CD4-positive, alpha-beta memory T cell (primary cell): Measurements from ENCODE around the gene GPR141. TPM values are rescaled to one million over a fixed set of nuclear protein-coding genes. Genes with fewer than 3 reads are reported as not detected.

ENCODE experiments used
- CTCF ChIA-PET: fragments of 350-600 bp; sonication (Branson Sonifier 250); formaldehyde crosslinking; loops from one replicate; lab custom pipeline; 2021; ENCODE audit warnings: inconsistent platforms; ENCODE audit not compliant: partially characterized antibody; lab: Charles Lee
- POLR2A ChIA-PET: fragments of 350-600 bp; sonication (Branson Sonifier 250); formaldehyde crosslinking; loops from one replicate; lab custom pipeline; 2021; ENCODE audit not compliant: partially characterized antibody; lab: Charles Lee
- DNase-seq, 5 donors: peaks; one replicate each; pipeline versions ENCODE4 v3.0.0 to v3.0.0-alpha.2; 2020 to 2022; ENCODE audit warnings: mixed read lengths in 1 of 5
- H3K27ac ChIP-seq: one replicate; pipeline ENCODE4 v1.7.0; 2013; ENCODE audit warnings: low read depth, low read length
- H3K27me3 ChIP-seq: 2 replicates; pipeline ENCODE4 v1.7.0; 2013; ENCODE audit warnings: mild to moderate bottlenecking, low read length, moderate library complexity; ENCODE audit not compliant: insufficient read depth
- H3K36me3 ChIP-seq: 2 replicates; pipeline ENCODE4 v1.7.0; 2013; ENCODE audit warnings: mild to moderate bottlenecking, low read length, moderate library complexity; ENCODE audit not compliant: insufficient read depth
- H3K4me1 ChIP-seq: 2 replicates; pipeline ENCODE4 v1.7.0; 2013; ENCODE audit warnings: mild to moderate bottlenecking, low read length, moderate library complexity; ENCODE audit not compliant: insufficient read depth
- H3K4me3 ChIP-seq, 2 donors: one replicate each; pipeline ENCODE4 v1.7.0; 2013; ENCODE audit warnings: low read length in 2 of 2, mild to moderate bottlenecking in 1 of 2
- H3K9me3 ChIP-seq, 2 donors: one replicate each; pipeline ENCODE4 v1.7.0; 2013; ENCODE audit warnings: low read length in 2 of 2, control low read depth in 1 of 2; ENCODE audit not compliant: control insufficient read depth in 1 of 2
- H3K27ac Mint-ChIP-seq, 7 donors: one replicate each; pipeline ENCODE4 v1.8.0; 2020 to 2021; ENCODE audit warnings: mixed read lengths in 7 of 7, mild to moderate bottlenecking in 6 of 7, inconsistent platforms in 3 of 7, moderate library complexity in 3 of 7
- H3K27me3 Mint-ChIP-seq, 2 donors: one replicate each; pipeline ENCODE4 v1.8.0; 2020 to 2021; ENCODE audit warnings: mixed read lengths in 2 of 2
- H3K36me3 Mint-ChIP-seq, 2 donors: one replicate each; pipeline ENCODE4 v1.8.0; 2020 to 2021; ENCODE audit warnings: mixed read lengths in 2 of 2, inconsistent platforms in 1 of 2, mild to moderate bottlenecking in 1 of 2
- H3K4me1 Mint-ChIP-seq, 4 donors: one replicate each; pipeline ENCODE4 v1.8.0; 2020 to 2021; ENCODE audit warnings: mixed read lengths in 4 of 4, mild to moderate bottlenecking in 1 of 4
- H3K4me3 Mint-ChIP-seq, 8 donors: one replicate each; pipeline ENCODE4 v1.8.0; 2020 to 2021; ENCODE audit warnings: mixed read lengths in 8 of 8, mild to moderate bottlenecking in 7 of 8, moderate library complexity in 6 of 8, inconsistent platforms in 3 of 8
- H3K9me3 Mint-ChIP-seq, 8 donors: one replicate each; pipeline ENCODE4 v1.8.0; 2020 to 2021; ENCODE audit warnings: mixed read lengths in 8 of 8, mild to moderate bottlenecking in 5 of 8, inconsistent platforms in 3 of 8, moderate library complexity in 1 of 8
- intact Hi-C: fragments of 100-400 bp; cut with micrococcal nuclease; formaldehyde crosslinking; loops from one replicate; pipeline ENCODE4 v1.15.1; 2023
- polyA plus RNA-seq, 2 donors: library from polyadenylated mRNA; unstranded; fragments of 300-500 nt; fragmentation: Illumina TruSeq; gene quantifications; one replicate each; pipeline ENCODE4 v1.2.3, GENCODE V29; 2021
- total RNA-seq, 2 experiments: library from RNA; stranded (reverse); gene quantifications; one replicate each; pipeline ENCODE4 v1.2.3, GENCODE V29; 2021

Gene GPR141
- total and polyA plus RNA-seq, 4 experiments from 2014 or later, result not detected

DNA sequence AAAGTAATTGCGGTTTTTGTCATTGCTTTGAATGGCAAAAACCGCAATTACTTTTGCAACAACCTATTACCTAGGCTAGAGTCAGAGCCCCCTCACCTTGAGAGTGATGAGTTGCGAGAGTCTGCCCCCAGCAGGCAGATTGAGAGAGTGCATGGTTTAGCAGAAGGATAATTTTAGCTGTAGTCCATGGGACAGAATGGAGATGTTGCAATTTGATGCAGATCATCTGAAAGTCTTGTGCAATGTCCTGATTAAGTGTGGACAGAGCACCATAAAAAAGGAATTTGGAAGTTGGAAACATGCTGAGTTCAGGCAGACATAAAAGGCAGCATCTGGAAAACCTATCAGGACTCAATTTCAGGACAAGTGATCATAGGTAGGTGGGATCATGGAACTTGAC is 48.7 kb downstream of the GPR141 start:
- H3K27ac ChIP-seq, result no peak overlapping the region
- no peak overlapping the region for H3K4me3 Mint-ChIP-seq
- ChIA-PET CTCF (interaction anchor here (0.7 kb wide), 1 partner anchor 47 kb away, joined by 3 read pairs; no protein-coding TSS in a partner anchor), POLR2A (no interaction called here)
- H3K4me1 Mint-ChIP-seq, result no peaks in the 10 kb centered on the region
- no peak overlapping the region for H3K27ac Mint-ChIP-seq
- no peaks in the 10 kb centered on the region for H3K36me3 ChIP-seq
- H3K36me3 Mint-ChIP-seq, result no peaks in the 10 kb centered on the region
- peaks cover 9 to 15% of the 10 kb centered on the region in 2 donors for H3K27me3 Mint-ChIP-seq
- H3K4me3 ChIP-seq, result no peak overlapping the region
- DNase-seq, result no peak
- H3K9me3 ChIP-seq, result no peaks in the 10 kb centered on the region
- peaks cover 0 to 3% (median 0%) of the 10 kb centered on the region in 8 donors for H3K9me3 Mint-ChIP-seq
- no peaks in the 10 kb centered on the region for H3K27me3 ChIP-seq
- intact Hi-C loops, result no loop called here
- no peaks in the 10 kb centered on the region for H3K4me1 ChIP-seq

DNA sequence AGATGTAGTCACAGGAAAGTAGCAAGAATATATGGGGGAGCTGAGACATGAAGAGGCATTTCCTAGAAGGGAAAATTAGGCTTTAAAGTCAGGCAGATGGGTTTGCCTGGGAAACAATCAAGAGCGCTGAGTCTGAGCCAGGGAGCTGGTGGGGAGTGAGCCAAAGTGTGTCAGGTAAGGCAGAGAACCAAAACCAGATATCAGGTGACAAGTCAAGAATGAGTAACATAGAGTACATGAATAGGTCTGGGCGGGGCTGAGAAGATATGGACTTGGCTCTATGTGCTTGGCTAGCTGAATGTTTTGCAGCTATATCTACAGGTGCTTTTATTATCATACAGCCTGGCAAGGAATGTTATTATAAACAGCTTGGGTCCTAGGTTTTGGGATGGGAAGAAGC is 49.3 kb downstream of the GPR141 start:
- Histone ChIP-seq H3K27me3 (no peaks in the 10 kb centered on the region), H3K27ac (no peak overlapping the region), H3K9me3 (no peaks in the 10 kb centered on the region), H3K4me1 (no peaks in the 10 kb centered on the region), H3K36me3 (no peaks in the 10 kb centered on the region), H3K4me3 (no peak overlapping the region)
- no peaks in the 10 kb centered on the region for H3K4me1 Mint-ChIP-seq
- H3K4me3 Mint-ChIP-seq, result no peak overlapping the region
- peaks cover 0 to 3% (median 0%) of the 10 kb centered on the region in 8 donors for H3K9me3 Mint-ChIP-seq
- no peak overlapping the region for H3K27ac Mint-ChIP-seq
- no peaks in the 10 kb centered on the region for H3K36me3 Mint-ChIP-seq
- H3K27me3 Mint-ChIP-seq, result peaks cover 9 to 15% of the 10 kb centered on the region in 2 donors
- no peak for DNase-seq
- intact Hi-C loops, result no loop called here
- ChIA-PET POLR2A (no interaction called here), CTCF (no interaction called here)

DNA sequence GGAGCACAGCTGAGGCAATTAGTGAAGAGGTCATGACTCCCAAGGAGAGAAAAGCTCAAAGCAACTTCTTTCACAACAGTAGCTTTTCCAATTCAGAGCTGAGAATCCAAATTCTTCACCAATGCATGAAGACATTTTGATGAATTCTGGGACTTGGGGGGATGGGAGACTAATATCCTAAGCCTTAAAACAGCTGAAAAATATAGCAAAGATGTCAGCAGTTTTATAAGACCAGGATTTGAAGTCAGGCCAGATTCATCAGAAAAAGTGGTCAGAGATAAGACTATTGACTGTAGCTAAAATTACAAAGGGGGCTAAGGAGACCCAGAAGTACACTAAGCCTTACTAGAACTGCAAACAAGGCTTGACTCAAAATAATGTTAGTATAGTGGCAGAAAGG is 51.6 kb downstream of the GPR141 start:
- no peak overlapping the region for H3K27ac ChIP-seq
- no peak overlapping the region for H3K4me3 ChIP-seq
- ChIA-PET POLR2A (no interaction called here), CTCF (no interaction called here)
- H3K27me3 Mint-ChIP-seq, result peaks cover 6 to 13% of the 10 kb centered on the region in 2 donors
- no peak for DNase-seq
- no peaks in the 10 kb centered on the region for H3K9me3 ChIP-seq
- no peaks in the 10 kb centered on the region for H3K4me1 ChIP-seq
- H3K27me3 ChIP-seq, result no peaks in the 10 kb centered on the region
- H3K4me3 Mint-ChIP-seq, result no peak overlapping the region
- H3K27ac Mint-ChIP-seq, result no peak overlapping the region
- peaks cover 0 to 3% (median 0%) of the 10 kb centered on the region in 8 donors for H3K9me3 Mint-ChIP-seq
- no peaks in the 10 kb centered on the region for H3K36me3 Mint-ChIP-seq
- H3K4me1 Mint-ChIP-seq, result no peaks in the 10 kb centered on the region
- intact Hi-C loops, result no loop called here
- no peaks in the 10 kb centered on the region for H3K36me3 ChIP-seq

DNA sequence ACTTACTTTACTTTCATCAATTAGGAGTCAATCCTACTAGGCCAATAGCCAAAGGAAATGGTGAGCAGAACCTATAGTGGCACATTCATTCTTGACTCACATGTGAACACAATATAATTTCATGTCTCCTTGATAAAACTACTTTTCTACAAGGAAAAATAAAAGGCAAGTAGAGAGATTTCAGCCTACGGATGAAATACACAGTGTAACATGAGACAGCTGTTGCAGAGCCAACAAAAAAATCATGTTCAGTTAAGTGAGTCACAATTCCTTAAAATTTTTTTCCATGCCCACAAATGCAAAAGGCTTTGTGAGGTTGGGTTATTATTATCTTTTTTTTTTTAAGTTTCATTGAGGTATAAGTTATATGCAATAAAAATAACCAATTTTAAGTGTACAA is 54.8 kb downstream of the GPR141 start:
- Histone ChIP-seq H3K27ac (no peak overlapping the region), H3K36me3 (no peaks in the 10 kb centered on the region), H3K4me1 (no peaks in the 10 kb centered on the region), H3K4me3 (no peak overlapping the region), H3K27me3 (no peaks in the 10 kb centered on the region), H3K9me3 (no peaks in the 10 kb centered on the region)
- no peak for DNase-seq
- CTCF ChIA-PET, result no interaction called here
- H3K27me3 Mint-ChIP-seq, result peaks cover 2 to 4% of the 10 kb centered on the region in 2 donors
- H3K4me3 Mint-ChIP-seq, result no peak overlapping the region
- H3K36me3 Mint-ChIP-seq, result no peaks in the 10 kb centered on the region
- POLR2A ChIA-PET, result no interaction called here
- no peak overlapping the region for H3K27ac Mint-ChIP-seq
- intact Hi-C loops, result no loop called here
- no peaks in the 10 kb centered on the region for H3K4me1 Mint-ChIP-seq
- H3K9me3 Mint-ChIP-seq, result peaks cover 0 to 2% (median 0%) of the 10 kb centered on the region in 8 donors

DNA sequence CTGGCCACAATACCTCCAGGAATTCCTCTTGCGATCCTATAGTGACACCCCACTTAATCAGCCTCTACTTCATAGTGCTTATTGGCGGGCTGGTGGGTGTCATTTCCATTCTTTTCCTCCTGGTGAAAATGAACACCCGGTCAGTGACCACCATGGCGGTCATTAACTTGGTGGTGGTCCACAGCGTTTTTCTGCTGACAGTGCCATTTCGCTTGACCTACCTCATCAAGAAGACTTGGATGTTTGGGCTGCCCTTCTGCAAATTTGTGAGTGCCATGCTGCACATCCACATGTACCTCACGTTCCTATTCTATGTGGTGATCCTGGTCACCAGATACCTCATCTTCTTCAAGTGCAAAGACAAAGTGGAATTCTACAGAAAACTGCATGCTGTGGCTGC is 56.8 kb downstream of the GPR141 start:
- H3K4me1 ChIP-seq, result no peaks in the 10 kb centered on the region
- H3K9me3 ChIP-seq, result no peaks in the 10 kb centered on the region
- H3K27ac Mint-ChIP-seq, result no peak overlapping the region
- DNase-seq, result no peak
- H3K27me3 Mint-ChIP-seq, result no peaks in the 10 kb centered on the region
- no peaks in the 10 kb centered on the region for H3K36me3 ChIP-seq
- ChIA-PET CTCF (no interaction called here), POLR2A (no interaction called here)
- H3K4me3 ChIP-seq, result no peak overlapping the region
- H3K36me3 Mint-ChIP-seq, result no peaks in the 10 kb centered on the region
- H3K4me3 Mint-ChIP-seq, result no peak overlapping the region
- H3K27me3 ChIP-seq, result no peaks in the 10 kb centered on the region
- intact Hi-C loops, result no loop called here
- no peaks in the 10 kb centered on the region for H3K9me3 Mint-ChIP-seq
- no peaks in the 10 kb centered on the region for H3K4me1 Mint-ChIP-seq
- no peak overlapping the region for H3K27ac ChIP-seq

DNA sequence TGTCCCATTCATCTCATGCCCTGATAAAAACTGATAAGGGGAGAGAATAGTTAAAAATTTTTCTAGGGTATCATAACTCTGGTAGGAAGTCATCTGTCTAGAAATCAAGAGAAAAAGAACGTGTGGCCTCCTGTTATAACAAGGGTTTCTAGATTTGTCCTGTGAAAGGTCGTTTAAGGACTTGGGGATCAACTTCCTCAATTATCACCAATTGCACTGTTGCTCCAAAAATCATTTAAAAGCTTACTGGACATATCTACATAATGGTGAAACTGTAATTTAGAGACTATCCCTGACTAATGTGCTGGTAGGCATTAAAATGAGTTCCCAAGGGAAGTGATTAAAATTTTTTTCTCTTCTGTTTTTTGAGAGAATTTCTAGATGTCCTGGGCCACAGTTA is 58.2 kb downstream of the GPR141 start:
- no peaks in the 10 kb centered on the region for H3K36me3 ChIP-seq
- no peak for DNase-seq
- H3K27ac ChIP-seq, result no peak overlapping the region
- no peaks in the 10 kb centered on the region for H3K27me3 ChIP-seq
- H3K4me3 Mint-ChIP-seq, result no peak overlapping the region
- ChIA-PET POLR2A (no interaction called here), CTCF (no interaction called here)
- no peaks in the 10 kb centered on the region for H3K27me3 Mint-ChIP-seq
- no peaks in the 10 kb centered on the region for H3K4me1 Mint-ChIP-seq
- no peaks in the 10 kb centered on the region for H3K4me1 ChIP-seq
- H3K9me3 ChIP-seq, result no peaks in the 10 kb centered on the region
- no peak overlapping the region for H3K27ac Mint-ChIP-seq
- no peaks in the 10 kb centered on the region for H3K36me3 Mint-ChIP-seq
- no peak overlapping the region for H3K4me3 ChIP-seq
- intact Hi-C loops, result no loop called here
- no peaks in the 10 kb centered on the region for H3K9me3 Mint-ChIP-seq

DNA sequence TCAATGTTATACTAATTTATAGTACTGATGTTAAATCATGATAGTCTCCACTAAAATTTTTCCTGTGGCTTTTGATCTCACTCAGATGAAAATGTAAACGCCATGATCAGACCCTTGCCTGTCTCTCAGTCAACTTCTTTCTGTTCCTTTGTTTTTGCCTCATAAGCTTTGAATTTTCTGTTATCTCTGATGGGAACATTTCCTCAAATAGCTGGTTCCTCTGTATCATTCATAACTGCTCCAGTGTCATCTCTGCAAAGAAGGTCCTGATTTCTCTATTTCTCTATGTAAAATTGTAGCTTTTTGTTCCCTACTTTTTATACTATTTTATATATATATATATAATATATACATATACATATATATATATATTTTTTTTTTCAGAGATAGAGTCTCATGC is 67.5 kb downstream of the GPR141 start:
- Histone ChIP-seq H3K36me3 (no peaks in the 10 kb centered on the region), H3K9me3 (no peaks in the 10 kb centered on the region), H3K27me3 (no peaks in the 10 kb centered on the region), H3K4me3 (no peak overlapping the region), H3K4me1 (no peaks in the 10 kb centered on the region), H3K27ac (no peak overlapping the region)
- H3K36me3 Mint-ChIP-seq, result no peaks in the 10 kb centered on the region
- peaks cover 0 to 13% of the 10 kb centered on the region in 2 donors for H3K27me3 Mint-ChIP-seq
- H3K9me3 Mint-ChIP-seq, result peaks cover 0 to 2% (median 0%) of the 10 kb centered on the region in 8 donors
- intact Hi-C loops, result no loop called here
- no peak overlapping the region for H3K4me3 Mint-ChIP-seq
- no peak overlapping the region for H3K27ac Mint-ChIP-seq
- CTCF ChIA-PET, result no interaction called here
- H3K4me1 Mint-ChIP-seq, result no peaks in the 10 kb centered on the region
- POLR2A ChIA-PET, result no interaction called here
- DNase-seq, result no peak
